Neuronal stem cell (in vitro differentiated cells): Measurements from ENCODE around the gene ZMYND10.

Experiments
- DNase-seq: peaks from one replicate; pipeline ENCODE4 v3.0.0-alpha.2; 2013; ENCODE audit warnings: low spot score
- H2AFZ ChIP-seq: one replicate; pipeline ENCODE4 v1.6.1; 2013; ENCODE audit warnings: mild to moderate bottlenecking, low read length, inconsistent platforms
- H2AK5ac ChIP-seq: 2 replicates; pipeline ENCODE4 v1.6.1; 2013; ENCODE audit warnings: low read depth, mild to moderate bottlenecking, inconsistent platforms, low read length, moderate library complexity, mixed read lengths
- H2BK120ac ChIP-seq: 2 replicates; pipeline ENCODE4 v1.6.1; 2013; ENCODE audit warnings: low read depth, mild to moderate bottlenecking, inconsistent platforms, low read length, moderate library complexity, mixed read lengths
- H2BK12ac ChIP-seq: one replicate; pipeline ENCODE4 v1.6.1; 2013; ENCODE audit warnings: low read length, inconsistent platforms
- H2BK15ac ChIP-seq: 2 replicates; pipeline ENCODE4 v1.6.1; 2013; ENCODE audit warnings: mild to moderate bottlenecking, low read length, inconsistent platforms, mixed read lengths
- H2BK5ac ChIP-seq: one replicate; pipeline ENCODE4 v1.6.1; 2013; ENCODE audit warnings: inconsistent platforms, mild to moderate bottlenecking, low read length, moderate library complexity
- H3K14ac ChIP-seq: one replicate; pipeline ENCODE4 v1.6.1; 2013; ENCODE audit warnings: low read length, inconsistent platforms
- H3K18ac ChIP-seq: 2 replicates; pipeline ENCODE4 v1.6.1; 2013; ENCODE audit warnings: low read length, inconsistent platforms
- H3K23ac ChIP-seq: 2 replicates; pipeline ENCODE4 v1.6.1; 2013; ENCODE audit warnings: low read depth, mild to moderate bottlenecking, mixed read lengths, low read length, inconsistent platforms; ENCODE audit not compliant: poor library complexity
- H3K27ac ChIP-seq: replicated peaks from 3 replicates; pipeline ENCODE4 v1.5.1; 2013; ENCODE audit warnings: low read length, inconsistent platforms
- H3K27me3 ChIP-seq, 3 experiments: 2 replicates each; pipeline ENCODE4 v1.6.1; 2013; ENCODE audit warnings: low read length in 3 of 3, mild to moderate bottlenecking in 2 of 3, inconsistent platforms in 1 of 3, low read depth in 1 of 3, mixed read lengths in 1 of 3, moderate library complexity in 1 of 3; ENCODE audit not compliant: control insufficient read depth in 3 of 3, insufficient read depth in 3 of 3
- H3K36me3 ChIP-seq, 2 donors: replicated peaks in 1 of 2; 2 replicates each; pipeline ENCODE4 v1.6.1; 2013; ENCODE audit warnings: low read length in 2 of 2; ENCODE audit not compliant: control insufficient read depth in 2 of 2, insufficient read depth in 2 of 2
- H3K4ac ChIP-seq: 2 replicates; pipeline ENCODE4 v1.6.1; 2013; ENCODE audit warnings: inconsistent platforms, mild to moderate bottlenecking, low read length, moderate library complexity
- H3K4me1 ChIP-seq, 2 donors: 1 replicate in 1 of 2; 2 replicates in 1 of 2; pipeline ENCODE4 v1.6.1; 2013; ENCODE audit warnings: low read length in 2 of 2, low read depth in 1 of 2; ENCODE audit not compliant: control insufficient read depth in 2 of 2, insufficient read depth in 1 of 2
- H3K4me2 ChIP-seq: one replicate; pipeline ENCODE4 v1.6.1; 2013; ENCODE audit warnings: mild to moderate bottlenecking, low read length, inconsistent platforms; ENCODE audit not compliant: insufficient read depth, poor library complexity, severe bottlenecking
- H3K4me3 ChIP-seq, 2 donors: 2 replicates each; pipeline ENCODE4 v1.5.1; 2013; ENCODE audit warnings: low read length in 2 of 2, mild to moderate bottlenecking in 2 of 2, inconsistent platforms in 1 of 2, moderate library complexity in 1 of 2
- H3K79me1 ChIP-seq: one replicate; pipeline ENCODE4 v1.6.1; 2013; ENCODE audit warnings: low read depth, mild to moderate bottlenecking, inconsistent platforms, low read length, moderate library complexity
- H3K9ac ChIP-seq: one replicate; pipeline ENCODE4 v1.6.1; 2013; ENCODE audit warnings: mild to moderate bottlenecking, low read depth, low read length, inconsistent platforms; ENCODE audit not compliant: poor library complexity
- H3K9me3 ChIP-seq, 2 donors: replicated peaks in 1 of 2; 2 replicates each; pipeline versions ENCODE3 to v1.6.1; 2013; ENCODE audit warnings: low read length in 2 of 2, mild to moderate bottlenecking in 2 of 2, inconsistent platforms in 1 of 2, low read depth in 1 of 2, mixed read lengths in 1 of 2, moderate library complexity in 1 of 2; ENCODE audit not compliant: control insufficient read depth in 2 of 2, insufficient read depth in 1 of 2
- H4K8ac ChIP-seq: one replicate; pipeline ENCODE4 v1.6.1; 2013; ENCODE audit warnings: low read depth, mild to moderate bottlenecking, inconsistent platforms, low read length, moderate library complexity
- H4K91ac ChIP-seq: one replicate; pipeline ENCODE4 v1.6.1; 2013; ENCODE audit warnings: low read length, low read depth, mild to moderate bottlenecking, inconsistent platforms; ENCODE audit not compliant: poor library complexity
- WGBS, 2 donors: extraction: QIAGEN DNeasy Blood & Tissue Kit; methylation state at CpG; one replicate each; pipeline ENCODE4 v1.1.7; 2013; ENCODE audit warnings: missing lambda C conversion rate in 2 of 2, mixed read lengths in 1 of 2; ENCODE audit not compliant: insufficient read length in 2 of 2, insufficient replicate concordance in 1 of 2; ENCODE audit errors: extremely low coverage in 2 of 2; 5-methylcytosine and 5-hydroxymethylcytosine counted together

ZMYND10 gene

DNA sequence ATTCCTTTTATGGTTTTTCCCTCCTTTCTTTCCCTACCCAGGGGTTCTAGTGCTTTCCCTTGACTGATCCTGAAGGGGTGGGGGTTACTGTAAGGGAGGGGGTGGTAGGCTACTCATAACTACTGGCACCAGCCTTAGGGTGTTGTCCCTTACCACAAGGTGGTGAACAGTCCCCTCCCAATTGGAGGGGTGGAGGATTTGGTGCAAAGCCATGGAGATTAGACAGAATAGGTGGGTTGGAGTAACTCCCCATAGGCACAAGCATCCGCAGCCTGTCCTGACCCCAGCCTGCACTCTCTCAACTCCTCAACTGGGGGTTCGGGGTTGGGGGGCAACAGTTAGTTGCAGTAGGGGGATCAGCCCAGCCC is 20.4 kb downstream of the ZMYND10 start:
- no peak overlapping the region for H3K23ac ChIP-seq
- no peaks in the 10 kb centered on the region for H3K9me3 ChIP-seq
- H3K4me1 ChIP-seq, result peaks cover 25 to 26% of the 10 kb centered on the region in 2 donors
- no peaks in the 10 kb centered on the region for H3K27me3 ChIP-seq
- H3K4ac ChIP-seq, result no peak overlapping the region
- no peak overlapping the region for H2BK5ac ChIP-seq
- peaks cover 15% of the 10 kb centered on the region for H3K79me1 ChIP-seq
- H2BK120ac ChIP-seq, result no peak overlapping the region
- H2AFZ ChIP-seq, result no peak overlapping the region
- H3K36me3 ChIP-seq, result peaks cover 20 to 42% of the 10 kb centered on the region in 2 donors
- DNase-seq, result no peak
- H2AK5ac ChIP-seq, result no peak overlapping the region
- no CpG with 5 or more reads among the region's 2 CpGs for WGBS, 2 donors
- H2BK12ac ChIP-seq, result no peak overlapping the region
- no peak overlapping the region for H2BK15ac ChIP-seq
- H3K27ac ChIP-seq, result no peak overlapping the region
- no peak overlapping the region for H4K8ac ChIP-seq
- no peak overlapping the region for H3K4me3 ChIP-seq
- no peak overlapping the region for H3K14ac ChIP-seq
- H3K9ac ChIP-seq, result no peak overlapping the region
- H3K4me2 ChIP-seq, result no peak overlapping the region
- H4K91ac ChIP-seq, result no peak overlapping the region
- no peak overlapping the region for H3K18ac ChIP-seq

GRCh38 chr3:50324351-50325112 is 21.0 kb downstream of the ZMYND10 start:
- Histone ChIP-seq H2AFZ (no peak overlapping the region), H3K36me3 (peaks cover 17 to 42% of the 10 kb centered on the region in 2 donors)
- no CpG with 5 or more reads among the region's 4 CpGs for WGBS, 2 donors

DNA sequence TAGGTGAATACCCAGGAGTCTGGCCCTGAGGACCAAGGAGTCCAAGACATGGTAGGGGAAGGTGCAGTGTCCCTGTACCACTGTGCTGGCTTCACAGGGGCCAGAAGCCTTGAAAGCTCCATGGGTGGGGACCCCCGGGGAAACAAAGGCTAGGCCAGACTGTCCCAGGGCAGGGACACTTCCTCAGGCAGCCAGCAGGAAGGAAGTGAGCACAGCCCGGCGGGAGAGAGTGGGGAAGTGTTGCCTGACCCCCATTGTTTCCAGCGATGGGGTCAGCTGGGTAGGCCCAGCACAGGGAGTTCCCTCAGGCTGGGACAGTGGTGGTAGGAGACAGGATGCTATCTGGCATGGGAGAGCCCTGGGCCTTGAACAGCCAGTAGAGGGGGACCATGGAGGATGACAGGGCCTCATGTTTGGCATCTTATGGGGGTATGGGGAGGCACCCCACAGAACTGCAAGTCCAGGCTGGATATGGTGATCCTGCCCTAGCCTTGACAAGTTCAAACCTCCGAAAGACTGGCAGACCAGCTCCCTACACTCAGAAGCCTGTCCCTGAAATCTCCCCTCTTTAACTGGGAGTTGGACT is 21.8 kb downstream of the ZMYND10 start:
- no peak overlapping the region for H3K4ac ChIP-seq
- peak overlapping the region; percentile 23 for H3K18ac ChIP-seq
- H2BK15ac ChIP-seq, result peak overlapping the region; percentile 14
- H2AFZ ChIP-seq, result no peak overlapping the region
- H4K91ac ChIP-seq, result no peak overlapping the region
- peak overlapping the region; percentile 21 for H3K9ac ChIP-seq
- no peak for DNase-seq
- peak overlapping the region; percentile 44 for H2AK5ac ChIP-seq
- WGBS, 2 donors, result no CpG with 5 or more reads among the region's 5 CpGs
- H4K8ac ChIP-seq, result no peak overlapping the region
- peaks cover 23 to 45% of the 10 kb centered on the region in 2 donors for H3K36me3 ChIP-seq
- no peak overlapping the region for H2BK120ac ChIP-seq
- H2BK12ac ChIP-seq, result peak overlapping the region; percentile 68
- H3K9me3 ChIP-seq, result no peaks in the 10 kb centered on the region
- H3K4me3 ChIP-seq, result no peak overlapping the region
- no peak overlapping the region for H3K27ac ChIP-seq
- no peak overlapping the region for H3K4me2 ChIP-seq
- H3K23ac ChIP-seq, result no peak overlapping the region
- peaks cover 20% of the 10 kb centered on the region for H3K79me1 ChIP-seq
- H2BK5ac ChIP-seq, result no peak overlapping the region
- H3K27me3 ChIP-seq, result no peaks in the 10 kb centered on the region
- peaks cover 32 to 33% of the 10 kb centered on the region in 2 donors for H3K4me1 ChIP-seq
- no peak overlapping the region for H3K14ac ChIP-seq

More at GRCh38 chr3:50324351-50325112, 21.0 kb downstream of the ZMYND10 start:
- DNase-seq, result no peak
- Histone ChIP-seq H3K14ac (no peak overlapping the region), H3K4me3 (peak overlapping the region in 1 of 2 donors; percentile 0), H3K4me1 (peaks cover 28 to 32% of the 10 kb centered on the region in 2 donors), H2BK12ac (no peak overlapping the region), H3K9me3 (no peaks in the 10 kb centered on the region), H4K8ac (no peak overlapping the region), H3K27me3 (no peaks in the 10 kb centered on the region), H2BK120ac (no peak overlapping the region), H3K4ac (no peak overlapping the region), H2BK5ac (no peak overlapping the region), H3K27ac (no peak overlapping the region), H3K23ac (no peak overlapping the region), H3K4me2 (no peak overlapping the region), H3K79me1 (peaks cover 17% of the 10 kb centered on the region), H2AK5ac (peak overlapping the region; percentile 38), H3K18ac (peak overlapping the region; percentile 25), H4K91ac (peak overlapping the region; percentile 28), H3K9ac (no peak overlapping the region), H2BK15ac (no peak overlapping the region)

- H3K4me3 ChIP-seq, result no peak overlapping the region
- H3K4me2 ChIP-seq, result peak overlapping the region; percentile 54
- H3K9ac ChIP-seq, result peak overlapping the region; percentile 21
- H2BK5ac ChIP-seq, result no peak overlapping the region
- H4K91ac ChIP-seq, result no peak overlapping the region
- no peak overlapping the region for H3K23ac ChIP-seq
- H2BK12ac ChIP-seq, result peak overlapping the region; percentile 68
- H2BK120ac ChIP-seq, result peak overlapping the region; percentile 94
- WGBS, 2 donors, result no CpG with 5 or more reads among the region's 4 CpGs
- no peak overlapping the region for H3K27ac ChIP-seq
- H2AK5ac ChIP-seq, result peak overlapping the region; percentile 90
- H3K79me1 ChIP-seq, result peaks cover 26% of the 10 kb centered on the region
- H2AFZ ChIP-seq, result no peak overlapping the region
- peaks cover 28 to 51% of the 10 kb centered on the region in 2 donors for H3K36me3 ChIP-seq
- H3K27me3 ChIP-seq, result no peaks in the 10 kb centered on the region
- H3K4ac ChIP-seq, result no peak overlapping the region
- no peak overlapping the region for H4K8ac ChIP-seq
- H2BK15ac ChIP-seq, result peak overlapping the region; percentile 99
- no peak overlapping the region for H3K14ac ChIP-seq
- H3K4me1 ChIP-seq, result peaks cover 30 to 35% of the 10 kb centered on the region in 2 donors
- H3K9me3 ChIP-seq, result no peaks in the 10 kb centered on the region
- peak overlapping the region; percentile 23 for H3K18ac ChIP-seq
- no peak for DNase-seq
These were observed 22.4 kb downstream of the ZMYND10 start for GRCh38 chr3:50323092-50323600.
